K562 (cell line): ENCODE results near the gene EME2. TPM values are rescaled to one million over a fixed set of nuclear protein-coding genes. Genes with fewer than 3 reads are reported as not detected.
A peak's percentile ranks its signal among the peaks of the same experiment; 100 is the strongest.

ENCODE experiments used
- ATAC-seq: fragments of 200-7000 bp; cut with Tn5 transposase; 3 replicates; pipeline ENCODE4 v1.9.1; 2020; ENCODE audit warnings: moderate library complexity
- BruUV-seq: library from RNA; stranded (reverse); fragments of 400-500 nt; replicated peaks from 2 replicates; lab custom pipeline; 2021; lab: Mats Ljungman, UMichigan
- CTCF ChIA-PET: fragments of 300-600 bp; formaldehyde crosslinking; extraction: SDS; loops from one replicate; lab custom pipeline; 2021; ENCODE audit warnings: low intra/inter-chr PET ratio; lab: Yijun Ruan, JAX
- POLR2A ChIA-PET: fragments of 300-600, 350-650 bp; sonication (Branson Sonifier 250); formaldehyde crosslinking; extraction: SDS; loops from one replicate; lab custom pipeline; 2021; ENCODE audit warnings: antibody characterized with exemption, inconsistent platforms; lab: Yijun Ruan, JAX
- DNase-seq, 4 experiments: peaks; one replicate each; pipeline versions ENCODE4 v3.0.0 to v3.0.0-alpha.2; 2011 to 2018; ENCODE audit warnings: low spot score in 3 of 4, mixed read lengths in 3 of 4; ENCODE audit errors: extremely low read depth in 1 of 4
- FAIRE-seq: peaks from 2 replicates; lab custom pipeline; 2011; peaks lifted over from hg19 to GRCh38; lab: Jason Lieb, UNC
- H2AFZ ChIP-seq: 2 replicates; pipeline ENCODE4 v1.6.0; 2011; ENCODE audit warnings: low read depth, low read length, control low read depth, inconsistent platforms
- H3K27ac ChIP-seq: fragments of 200-600 bp; 3 replicates; pipeline ENCODE4 v1.8.0; 2011; ENCODE audit warnings: low read depth, mild to moderate bottlenecking, control low read depth, inconsistent platforms, low read length, moderate library complexity, mixed read lengths; ENCODE audit errors: extremely low read depth
- H3K27me3 ChIP-seq, 2 experiments: fragments of 300-600 bp in 1 of 2; 2 replicates in 1 of 2; 3 replicates in 1 of 2; pipeline versions ENCODE4 v1.6.0 to v1.8.0; 2011; ENCODE audit warnings: inconsistent platforms in 2 of 2, low read length in 2 of 2, mild to moderate bottlenecking in 1 of 2, mixed read lengths in 1 of 2, moderate library complexity in 1 of 2; ENCODE audit not compliant: control insufficient read depth in 2 of 2, insufficient read depth in 2 of 2
- H3K36me3 ChIP-seq: fragments of 300-600 bp; 3 replicates; pipeline ENCODE4 v1.8.0; 2011; ENCODE audit warnings: mild to moderate bottlenecking, low read length, inconsistent platforms; ENCODE audit not compliant: control insufficient read depth, insufficient read depth
- H3K4me1 ChIP-seq, 2 experiments: fragments of 200-600 bp in 1 of 2; replicated peaks in 1 of 2; 2 replicates in 1 of 2; 3 replicates in 1 of 2; pipeline versions ENCODE4 v1.5.1 to v1.8.0; 2011; ENCODE audit warnings: inconsistent platforms in 2 of 2, low read length in 2 of 2, mild to moderate bottlenecking in 1 of 2, mixed read lengths in 1 of 2, moderate library complexity in 1 of 2; ENCODE audit not compliant: control insufficient read depth in 2 of 2, insufficient read depth in 2 of 2
- H3K4me2 ChIP-seq: 2 replicates; pipeline ENCODE4 v1.6.1; 2011; ENCODE audit warnings: low read length, control low read depth, inconsistent platforms, mixed read lengths; ENCODE audit not compliant: insufficient read depth
- H3K4me3 ChIP-seq: fragments of 200-600 bp; sonication (generic), shearing (Covaris generic); 2 replicates; pipeline ENCODE4 v1.5.1; 2016; ENCODE audit warnings: control low read depth, inconsistent platforms
- H3K79me2 ChIP-seq: fragments of 200-600 bp; 3 replicates; pipeline ENCODE4 v1.8.0; 2011; ENCODE audit warnings: low read length, inconsistent platforms; ENCODE audit not compliant: control insufficient read depth, insufficient read depth
- H3K9ac ChIP-seq, 2 experiments: 2 replicates each; pipeline versions ENCODE4 v1.6.0 to v1.6.1; 2011; ENCODE audit warnings: low read depth in 2 of 2, low read length in 2 of 2, control low read depth in 1 of 2, inconsistent platforms in 1 of 2, mild to moderate bottlenecking in 1 of 2, mixed read lengths in 1 of 2; ENCODE audit not compliant: insufficient read depth in 1 of 2
- H3K9me1 ChIP-seq: one replicate; pipeline ENCODE4 v1.6.0; 2011; ENCODE audit warnings: inconsistent platforms, mild to moderate bottlenecking, low read length, moderate library complexity; ENCODE audit not compliant: control insufficient read depth, insufficient read depth
- H3K9me3 ChIP-seq: replicated peaks from 2 replicates; pipeline ENCODE4 v1.5.1; 2011; ENCODE audit warnings: low read depth, low read length, inconsistent platforms; ENCODE audit not compliant: control insufficient read depth, insufficient read depth
- H4K20me1 ChIP-seq: replicated peaks from 2 replicates; pipeline ENCODE4 v1.6.1; 2011; ENCODE audit warnings: low read length, inconsistent platforms, mixed read lengths; ENCODE audit not compliant: control insufficient read depth, insufficient read depth
- BRF1 ChIP-seq: IDR thresholded peaks from 3 replicates; pipeline ENCODE4 v1.6.1; 2011; ENCODE audit warnings: borderline replicate concordance, mild to moderate bottlenecking; ENCODE audit not compliant: insufficient read length; ENCODE audit errors: extremely low read depth
- GATA2 ChIP-seq: sonication (generic); formaldehyde crosslinking; IDR thresholded peaks from 2 replicates; pipeline ENCODE4 v1.4.0; 2020; ENCODE audit warnings: mild to moderate bottlenecking, missing genetic modification reagents
- LEF1 ChIP-seq: fragments of 450-650 bp; IDR thresholded peaks from 2 replicates; pipeline ENCODE4 v1.6.1; 2016; ENCODE audit warnings: mild to moderate bottlenecking
- MCM5 ChIP-seq: fragments of 450-650 bp; IDR thresholded peaks from 2 replicates; pipeline ENCODE4 v1.6.1; 2016; ENCODE audit warnings: low read depth
- MEIS2 ChIP-seq: fragments of 450-650 bp; IDR thresholded peaks from 2 replicates; pipeline ENCODE4 v1.6.1; 2014; ENCODE audit warnings: mild to moderate bottlenecking; ENCODE audit not compliant: partially characterized antibody
- NEUROD1 ChIP-seq: fragments of 150-350 bp; IDR thresholded peaks from 2 replicates; pipeline ENCODE4 v1.6.1; 2014; ENCODE audit warnings: borderline replicate concordance, low read length, low read depth; ENCODE audit not compliant: partially characterized antibody
- NFXL1 ChIP-seq: fragments of 450-650 bp; formaldehyde crosslinking; IDR thresholded peaks from 2 replicates; pipeline ENCODE4 v1.4.0; 2021; ENCODE audit warnings: mild to moderate bottlenecking
- POLR2G ChIP-seq: fragments of 200-400 bp; formaldehyde crosslinking; IDR thresholded peaks from 2 replicates; pipeline ENCODE4 v1.6.1; 2017; ENCODE audit warnings: low read depth, mild to moderate bottlenecking, antibody characterized with exemption, low read length, moderate library complexity
- PRPF4 ChIP-seq: fragments of 200-400 bp; formaldehyde crosslinking; IDR thresholded peaks from one replicate; pipeline ENCODE4 v1.6.1; 2017; ENCODE audit warnings: low read length, low read depth, mild to moderate bottlenecking; ENCODE audit not compliant: insufficient read depth, poor library complexity, severe bottlenecking
- RBFOX2 ChIP-seq: fragments of 200-400 bp; formaldehyde crosslinking; IDR thresholded peaks from 2 replicates; pipeline ENCODE4 v1.6.1; 2017; ENCODE audit warnings: low read depth, mild to moderate bottlenecking, low read length, moderate library complexity
- TAF9B ChIP-seq: fragments of 450-650 bp; IDR thresholded peaks from 2 replicates; pipeline ENCODE4 v1.6.1; 2018; ENCODE audit warnings: mild to moderate bottlenecking; ENCODE audit not compliant: partially characterized antibody
- YY1 ChIP-seq, 3 experiments: IDR thresholded peaks; 2 replicates each; pipeline ENCODE4 v1.6.1; 2011; ENCODE audit warnings: low read length in 2 of 3, mild to moderate bottlenecking in 2 of 3, moderate library complexity in 2 of 3, borderline replicate concordance in 1 of 3, control low read depth in 1 of 3, low read depth in 1 of 3; ENCODE audit not compliant: insufficient read depth in 3 of 3, insufficient replicate concordance in 2 of 3, control insufficient read depth in 1 of 3, insufficient read length in 1 of 3; ENCODE audit errors: extremely low read depth in 1 of 3
- ZNF354B ChIP-seq: fragments of 250-450 bp; sonication (Bioruptor Pico); IDR thresholded peaks from 2 replicates; pipeline ENCODE4 v1.4.0; 2020
- WGBS: fragments of 100-300 bp; shearing (Covaris generic); methylation state at CpG from one replicate; pipeline ENCODE4 v1.1.6; 2016; ENCODE audit warnings: low coverage, mixed read lengths; ENCODE audit not compliant: insufficient coverage; ENCODE audit errors: missing lambda C conversion rate; 5-methylcytosine and 5-hydroxymethylcytosine counted together
- in situ Hi-C: fragments of 300-500 bp; cut with MboI; formaldehyde crosslinking; loops from 4 replicates; pipeline ENCODE4 v1.15.0; 2018; ENCODE audit warnings: inconsistent platforms, mixed read lengths
- intact Hi-C: fragments of 100-400 bp; cut with micrococcal nuclease; formaldehyde crosslinking; loops from 2 replicates; pipeline ENCODE4 v1.14.2; 2022
- polyA plus RNA-seq, 8 experiments: library from polyadenylated mRNA; depleted of rRNA in 4 of 8; stranded (reverse) in 5 of 8; unstranded in 3 of 8; fragments of >200 nt; fragmentation: Nextera tagmentation in 2 of 8; fragmentation: Illumina TruSeq in 1 of 8; extraction: Ambion mirVana in 2 of 8; extraction: Trizol in 1 of 8; gene quantifications; 2 replicates each; pipeline versions ENCODE4 v1.2.1 to v1.2.3, GENCODE V29; 2011 to 2014; ENCODE audit warnings: inconsistent platforms in 1 of 8, missing spikeins in 1 of 8
- total RNA-seq, 7 experiments: library from RNA; depleted of rRNA in 6 of 7; stranded (reverse); fragments of >200 nt in 6 of 7; fragmentation: Illumina TruSeq in 2 of 7; extraction: Trizol in 2 of 7; gene quantifications; 2 replicates each; pipeline versions ENCODE4 v1.2.1 to v1.2.3, GENCODE V29; 2011 to 2021; ENCODE audit warnings: low replicate concordance in 1 of 7
- TF ChIP-seq, protein P1 (sequence below): fragments of 250-450 bp; sonication (Bioruptor Pico); IDR thresholded peaks from 2 replicates; pipeline ENCODE4 v1.5.0; 2022; ENCODE audit warnings: mild to moderate bottlenecking
- TF ChIP-seq, protein P2 (sequence below): fragments of 250-450 bp; sonication (Bioruptor Pico); IDR thresholded peaks from 2 replicates; pipeline ENCODE4 v1.8.0; 2022; ENCODE audit warnings: moderate library complexity, mild to moderate bottlenecking, inconsistent platforms

The EME2 gene
- total and polyA plus RNA-seq, 9 of the 15 experiments (the other 6 are each of a cell fraction or from before 2014, with no cell fraction given): 0.35 to 19.9 (median 3.5) TPM

DNA sequence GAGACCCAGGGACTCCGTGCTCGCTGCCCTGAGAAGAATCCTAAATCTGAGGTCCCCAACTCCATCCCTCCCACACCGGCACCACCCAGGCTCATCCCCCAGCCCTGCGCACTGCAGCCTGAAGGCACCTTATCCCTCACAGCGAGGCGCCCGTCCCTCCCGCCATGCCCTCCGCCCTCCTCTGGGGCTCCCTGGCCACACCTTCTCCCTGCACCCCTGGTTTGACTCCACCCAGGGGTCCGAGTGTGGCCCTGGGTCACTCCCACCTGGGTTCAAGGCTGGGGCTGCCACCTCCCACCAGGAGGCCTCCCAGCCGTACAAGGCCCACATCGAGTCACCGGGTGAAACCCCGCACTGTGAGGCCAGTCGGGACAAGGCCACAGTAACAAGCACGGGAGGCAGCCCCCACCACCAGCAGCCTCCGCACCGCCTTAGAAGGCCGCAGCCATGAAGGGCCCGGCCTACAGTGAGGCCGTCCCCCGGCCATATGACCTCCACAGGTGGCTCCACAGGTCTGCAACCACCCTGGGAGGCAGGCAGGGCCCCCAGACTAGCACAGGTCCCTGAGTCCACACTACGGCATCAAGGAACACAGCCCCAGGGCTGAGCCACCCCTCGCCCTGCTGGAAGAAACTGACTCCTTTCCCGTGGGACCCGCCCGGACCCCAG lies 45.7 kb downstream of the EME2 start:
- H4K20me1 ChIP-seq: no peaks in the 10 kb centered on the region
- intact Hi-C loops (no loop called here), in situ Hi-C loops (no loop called here)
- no peaks in the 10 kb centered on the region for H3K9me3 ChIP-seq
- H3K79me2 ChIP-seq: no peaks in the 10 kb centered on the region
- no peak overlapping the region for H3K27ac ChIP-seq
- H3K9ac ChIP-seq: peak overlapping the region in 1 of 2 experiments; percentile 13; a peak in 1 of 4 replicates
- ATAC-seq (no peak), DNase-seq (no peak)
- H3K9me1 ChIP-seq: no peaks in the 10 kb centered on the region
- H3K4me1 ChIP-seq: peaks cover 0 to 49% of the 10 kb centered on the region in 2 experiments; a peak in 2 of 5 replicates
- H2AFZ ChIP-seq: no peak overlapping the region
- H3K36me3 ChIP-seq: peaks cover 3% of the 10 kb centered on the region; the same call in 1 of the 3 replicates
- H3K27me3 ChIP-seq: no peaks in the 10 kb centered on the region
- 77% methylated on average over 19 of the region's 27 CpGs for WGBS
- H3K4me3 ChIP-seq: no peak overlapping the region
- POLR2A ChIA-PET: no interaction called here
- no peak overlapping the region for H3K4me2 ChIP-seq
- TF ChIP-seq, protein P1, sequence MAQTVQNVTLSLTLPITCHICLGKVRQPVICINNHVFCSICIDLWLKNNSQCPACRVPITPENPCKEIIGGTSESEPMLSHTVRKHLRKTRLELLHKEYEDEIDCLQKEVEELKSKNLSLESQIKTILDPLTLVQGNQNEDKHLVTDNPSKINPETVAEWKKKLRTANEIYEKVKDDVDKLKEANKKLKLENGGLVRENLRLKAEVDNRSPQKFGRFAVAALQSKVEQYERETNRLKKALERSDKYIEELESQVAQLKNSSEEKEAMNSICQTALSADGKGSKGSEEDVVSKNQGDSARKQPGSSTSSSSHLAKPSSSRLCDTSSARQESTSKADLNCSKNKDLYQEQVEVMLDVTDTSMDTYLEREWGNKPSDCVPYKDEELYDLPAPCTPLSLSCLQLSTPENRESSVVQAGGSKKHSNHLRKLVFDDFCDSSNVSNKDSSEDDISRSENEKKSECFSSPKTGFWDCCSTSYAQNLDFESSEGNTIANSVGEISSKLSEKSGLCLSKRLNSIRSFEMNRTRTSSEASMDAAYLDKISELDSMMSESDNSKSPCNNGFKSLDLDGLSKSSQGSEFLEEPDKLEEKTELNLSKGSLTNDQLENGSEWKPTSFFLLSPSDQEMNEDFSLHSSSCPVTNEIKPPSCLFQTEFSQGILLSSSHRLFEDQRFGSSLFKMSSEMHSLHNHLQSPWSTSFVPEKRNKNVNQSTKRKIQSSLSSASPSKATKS: no peak
- TF ChIP-seq LEF1 (no peak), ZNF354B (CRISPR knock-in tag) (no peak), TAF9B (no peak), NEUROD1 (no peak), MEIS2 (no peak), GATA2 (CRISPR knock-in tag) (no peak), NFXL1 (CRISPR knock-in tag) (no peak), POLR2G (peak; percentile 54; the same call in 1 of the 2 replicates), MCM5 (no peak), PRPF4 (no peak), YY1 (IDR thresholded peaks at IDR 0.05; ENCODE audit: borderline replicate concordance in 1 of 3, control insufficient read depth in 1 of 3, extremely low read depth in 1 of 3, insufficient read depth in 3 of 3, insufficient read length in 1 of 3, insufficient replicate concordance in 2 of 3, low read depth in 1 of 3, low read length in 2 of 3) (no peak), RBFOX2 (0 out of 2 replicates have a peak, but pooled peaks have one; percentile 9), BRF1 (no peak)
- TF ChIP-seq, protein P2, sequence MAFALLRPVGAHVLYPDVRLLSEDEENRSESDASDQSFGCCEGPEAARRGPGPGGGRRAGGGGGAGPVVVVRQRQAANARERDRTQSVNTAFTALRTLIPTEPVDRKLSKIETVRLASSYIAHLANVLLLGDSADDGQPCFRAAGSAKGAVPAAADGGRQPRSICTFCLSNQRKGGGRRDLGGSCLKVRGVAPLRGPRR (CRISPR knock-in tag): no peak
- TF ChIP-seq, all 486 proteins: peak for 2
- CTCF ChIA-PET: no interaction called here
- no peak for FAIRE-seq
- no TSS peak for BruUV-seq
